CD8-positive, alpha-beta memory T cell (primary cell): ENCODE data around the gene FANCB. TPM values are rescaled to one million over a fixed set of nuclear protein-coding genes. Genes with fewer than 3 reads are reported as not detected.

ENCODE experiments used
- CTCF ChIA-PET: fragments of 350-600 bp; sonication (Branson Sonifier 250); formaldehyde crosslinking; loops from one replicate; lab custom pipeline; 2021; ENCODE audit warnings: antibody characterized with exemption; lab: Charles Lee
- POLR2A ChIA-PET: fragments of 350-600 bp; sonication (Branson Sonifier 250); formaldehyde crosslinking; loops from one replicate; lab custom pipeline; 2021; ENCODE audit warnings: antibody characterized with exemption; lab: Charles Lee
- DNase-seq, 5 donors: peaks; one replicate each; pipeline versions ENCODE4 v3.0.0 to v3.0.0-alpha.2; 2020 to 2022; ENCODE audit warnings: mixed read lengths in 1 of 5
- H3K27ac ChIP-seq: one replicate; pipeline ENCODE4 v1.7.0; 2013; ENCODE audit warnings: low read depth, mild to moderate bottlenecking, low read length, moderate library complexity
- H3K27me3 ChIP-seq: 2 replicates; pipeline ENCODE4 v1.7.0; 2013; ENCODE audit warnings: low read length, mild to moderate bottlenecking; ENCODE audit not compliant: insufficient read depth, poor library complexity, severe bottlenecking
- H3K36me3 ChIP-seq: 2 replicates; pipeline ENCODE4 v1.7.0; 2013; ENCODE audit warnings: mild to moderate bottlenecking, low read length, moderate library complexity; ENCODE audit not compliant: insufficient read depth
- H3K4me1 ChIP-seq: 2 replicates; pipeline ENCODE4 v1.7.0; 2013; ENCODE audit warnings: mild to moderate bottlenecking, low read length, moderate library complexity; ENCODE audit not compliant: insufficient read depth
- H3K4me3 ChIP-seq: 2 replicates; pipeline ENCODE4 v1.7.0; 2013; ENCODE audit warnings: mild to moderate bottlenecking, low read length
- H3K9me3 ChIP-seq: 2 replicates; pipeline ENCODE4 v1.7.0; 2013; ENCODE audit warnings: mild to moderate bottlenecking, low read length
- H3K27ac Mint-ChIP-seq, 8 donors: one replicate each; pipeline ENCODE4 v1.8.0; 2020 to 2021; ENCODE audit warnings: mixed read lengths in 8 of 8, mild to moderate bottlenecking in 6 of 8, inconsistent platforms in 3 of 8, moderate library complexity in 3 of 8
- H3K27me3 Mint-ChIP-seq, 2 donors: one replicate each; pipeline ENCODE4 v1.8.0; 2020 to 2021; ENCODE audit warnings: mixed read lengths in 2 of 2, mild to moderate bottlenecking in 1 of 2, moderate library complexity in 1 of 2
- H3K36me3 Mint-ChIP-seq, 3 donors: one replicate each; pipeline ENCODE4 v1.8.0; 2020 to 2021; ENCODE audit warnings: mixed read lengths in 3 of 3, inconsistent platforms in 1 of 3, mild to moderate bottlenecking in 1 of 3
- H3K4me1 Mint-ChIP-seq, 3 donors: one replicate each; pipeline ENCODE4 v1.8.0; 2020 to 2021; ENCODE audit warnings: mixed read lengths in 3 of 3, inconsistent platforms in 1 of 3, mild to moderate bottlenecking in 1 of 3
- H3K4me3 Mint-ChIP-seq, 7 donors: one replicate each; pipeline ENCODE4 v1.8.0; 2020 to 2021; ENCODE audit warnings: mixed read lengths in 7 of 7, mild to moderate bottlenecking in 6 of 7, moderate library complexity in 4 of 7, inconsistent platforms in 2 of 7
- H3K9me3 Mint-ChIP-seq, 5 donors: one replicate each; pipeline ENCODE4 v1.8.0; 2020 to 2022; ENCODE audit warnings: mixed read lengths in 5 of 5, mild to moderate bottlenecking in 3 of 5, moderate library complexity in 2 of 5, inconsistent platforms in 1 of 5
- polyA plus RNA-seq: library from polyadenylated mRNA; unstranded; fragments of 300-500 nt; fragmentation: Illumina TruSeq; gene quantifications from one replicate; pipeline ENCODE4 v1.2.3, GENCODE V29; 2021
- total RNA-seq, 2 experiments: library from RNA; stranded (reverse); gene quantifications; one replicate each; pipeline ENCODE4 v1.2.3, GENCODE V29; 2021

Gene FANCB
- total and polyA plus RNA-seq, 3 experiments from 2014 or later: 2.2 to 10.9 (median 10.2) TPM

DNA sequence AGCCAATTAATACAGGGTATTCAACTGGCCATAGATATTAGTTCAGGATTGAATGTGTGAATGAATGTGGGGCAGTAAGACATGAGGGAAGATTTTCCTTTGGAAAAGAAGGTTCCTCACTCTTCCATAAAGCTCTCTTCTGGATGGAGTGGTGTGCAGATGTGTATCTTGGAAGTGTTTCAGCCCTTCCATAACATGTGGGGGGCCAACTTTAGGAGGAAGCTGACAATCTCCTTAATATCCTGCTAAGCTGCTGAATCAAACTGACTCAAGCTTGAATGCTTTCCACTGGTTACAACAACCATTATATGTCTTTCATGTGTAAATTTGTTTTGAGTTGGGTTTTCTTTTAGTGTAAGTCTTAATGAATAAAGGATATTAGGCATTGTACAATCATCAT, 40.3 kb downstream of the FANCB start:
- DNase-seq: no peak
- Mint-ChIP-seq H3K36me3 (peaks cover 2 to 7% (median 2%) of the 10 kb centered on the region in 3 donors), H3K4me1 (no peaks in the 10 kb centered on the region), H3K4me3 (no peak overlapping the region), H3K9me3 (peaks cover 0 to 6% (median 3%) of the 10 kb centered on the region in 5 donors), H3K27ac (no peak overlapping the region), H3K27me3 (peaks cover 0 to 2% of the 10 kb centered on the region in 2 donors)
- ChIA-PET CTCF (no interaction called here), POLR2A (no interaction called here)
- Histone ChIP-seq H3K27me3 (no peaks in the 10 kb centered on the region), H3K4me3 (no peak overlapping the region), H3K9me3 (no peaks in the 10 kb centered on the region), H3K27ac (no peak overlapping the region), H3K36me3 (no peaks in the 10 kb centered on the region), H3K4me1 (no peaks in the 10 kb centered on the region)

DNA sequence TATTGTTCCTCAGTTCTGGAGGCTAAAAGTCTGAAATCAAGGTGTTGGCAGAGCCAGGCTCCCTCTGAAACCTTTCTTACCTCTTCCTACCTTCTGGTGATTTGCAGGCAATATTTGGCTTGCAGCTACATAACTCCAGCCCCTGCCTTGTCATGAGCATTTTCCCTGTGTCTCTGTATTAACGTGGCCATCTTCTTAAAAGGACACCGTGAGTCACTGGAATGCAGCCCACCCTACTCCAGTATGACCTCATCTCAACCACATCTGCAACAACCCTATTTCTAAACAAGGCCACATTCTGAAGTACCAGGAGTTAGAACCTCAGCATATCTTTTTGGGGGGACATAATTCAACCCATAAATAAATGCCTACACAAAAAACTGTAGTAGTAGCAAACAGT, 40.7 kb downstream of the FANCB start:
- H3K9me3 Mint-ChIP-seq: peaks cover 0 to 6% (median 3%) of the 10 kb centered on the region in 5 donors
- DNase-seq: no peak
- Histone ChIP-seq H3K4me1 (no peaks in the 10 kb centered on the region), H3K27me3 (no peaks in the 10 kb centered on the region), H3K4me3 (no peak overlapping the region), H3K27ac (no peak overlapping the region), H3K36me3 (no peaks in the 10 kb centered on the region), H3K9me3 (no peaks in the 10 kb centered on the region)
- ChIA-PET CTCF (no interaction called here), POLR2A (no interaction called here)
- no peak overlapping the region for H3K4me3 Mint-ChIP-seq
- no peaks in the 10 kb centered on the region for H3K4me1 Mint-ChIP-seq
- H3K27me3 Mint-ChIP-seq: peaks cover 0 to 2% of the 10 kb centered on the region in 2 donors
- H3K27ac Mint-ChIP-seq: no peak overlapping the region
- peaks cover 2 to 7% (median 2%) of the 10 kb centered on the region in 3 donors for H3K36me3 Mint-ChIP-seq

DNA sequence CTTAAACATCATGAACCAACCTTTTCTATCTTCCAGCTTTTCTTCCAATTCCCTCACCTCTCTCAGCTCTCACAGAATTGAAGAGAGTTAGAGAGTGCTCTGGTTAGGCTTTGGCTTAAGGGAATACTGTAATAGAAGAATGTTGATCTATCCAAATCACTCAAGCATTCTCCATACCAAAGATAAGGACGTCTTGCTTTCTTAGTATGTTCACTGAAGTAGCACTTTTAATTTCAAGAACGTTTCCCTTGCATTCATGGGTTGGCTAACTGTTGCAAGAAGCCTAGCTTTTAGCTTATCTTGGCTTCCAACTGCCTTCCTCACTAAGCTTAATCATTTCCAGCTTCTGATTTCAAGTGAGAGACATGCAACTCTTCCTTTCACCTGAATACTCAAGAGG, 43.2 kb downstream of the FANCB start:
- DNase-seq: no peak
- no peaks in the 10 kb centered on the region for H3K27me3 ChIP-seq
- H3K9me3 ChIP-seq: no peaks in the 10 kb centered on the region
- H3K36me3 ChIP-seq: no peaks in the 10 kb centered on the region
- ChIA-PET CTCF (no interaction called here), POLR2A (no interaction called here)
- no peak overlapping the region for H3K27ac ChIP-seq
- Mint-ChIP-seq H3K36me3 (peaks cover 0 to 4% (median 0%) of the 10 kb centered on the region in 3 donors), H3K4me3 (no peak overlapping the region), H3K27me3 (peaks cover 0 to 2% of the 10 kb centered on the region in 2 donors), H3K9me3 (peaks cover 0 to 6% (median 3%) of the 10 kb centered on the region in 5 donors), H3K4me1 (no peaks in the 10 kb centered on the region), H3K27ac (no peak overlapping the region)
- H3K4me1 ChIP-seq: no peaks in the 10 kb centered on the region
- no peak overlapping the region for H3K4me3 ChIP-seq

DNA sequence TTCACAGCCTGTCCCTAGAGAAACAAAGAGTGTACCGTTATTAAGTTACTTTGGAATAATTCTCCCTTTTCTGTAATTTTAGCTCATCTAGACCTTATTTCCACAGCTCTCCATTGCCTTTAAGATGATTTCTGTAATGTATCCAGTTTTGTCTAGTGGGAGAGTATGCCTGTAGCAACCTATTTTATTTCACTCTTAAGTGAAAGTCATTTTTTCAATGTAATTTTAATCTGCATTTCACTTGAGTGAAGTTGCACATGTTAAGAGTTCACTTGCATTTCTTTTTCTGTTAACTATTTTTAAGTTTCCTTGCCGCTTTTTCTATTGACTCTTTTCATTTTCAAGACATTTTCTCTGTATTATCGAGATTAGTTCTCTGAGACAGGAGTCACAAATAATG, 46.5 kb downstream of the FANCB start:
- Mint-ChIP-seq H3K9me3 (peaks cover 0 to 6% (median 3%) of the 10 kb centered on the region in 5 donors), H3K4me1 (no peaks in the 10 kb centered on the region), H3K27me3 (peaks cover 0 to 4% of the 10 kb centered on the region in 2 donors), H3K27ac (no peak overlapping the region), H3K36me3 (no peaks in the 10 kb centered on the region), H3K4me3 (no peak overlapping the region)
- Histone ChIP-seq H3K9me3 (no peaks in the 10 kb centered on the region), H3K4me1 (no peaks in the 10 kb centered on the region), H3K27me3 (no peaks in the 10 kb centered on the region), H3K27ac (no peak overlapping the region), H3K36me3 (no peaks in the 10 kb centered on the region), H3K4me3 (no peak overlapping the region)
- POLR2A ChIA-PET: no interaction called here
- DNase-seq: no peak
- CTCF ChIA-PET: no interaction called here

DNA sequence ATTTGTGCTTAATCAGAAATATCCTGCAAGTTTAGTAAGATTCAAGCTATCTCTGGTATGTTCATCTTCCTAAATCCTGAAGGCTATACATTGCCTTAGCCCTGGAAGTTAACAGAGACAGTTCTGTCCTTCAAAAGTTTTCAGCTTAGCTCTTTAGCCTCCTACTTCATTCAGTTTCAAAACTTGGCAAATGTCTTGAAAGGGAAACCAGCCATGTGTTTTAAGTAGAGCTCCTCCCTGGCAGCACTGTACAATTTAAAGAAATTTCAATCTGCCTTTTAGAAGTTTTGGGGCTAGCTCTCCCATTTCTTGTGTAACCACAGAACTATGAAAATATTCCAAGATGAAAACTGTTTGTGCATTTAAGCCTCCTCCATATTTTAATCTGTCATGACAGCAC, 47.0 kb downstream of the FANCB start:
- no peak for DNase-seq
- POLR2A ChIA-PET: no interaction called here
- Histone ChIP-seq H3K27me3 (no peaks in the 10 kb centered on the region), H3K9me3 (no peaks in the 10 kb centered on the region), H3K36me3 (no peaks in the 10 kb centered on the region), H3K4me1 (no peaks in the 10 kb centered on the region), H3K4me3 (no peak overlapping the region), H3K27ac (no peak overlapping the region)
- Mint-ChIP-seq H3K4me3 (no peak overlapping the region), H3K27me3 (peaks cover 0 to 4% of the 10 kb centered on the region in 2 donors), H3K4me1 (no peaks in the 10 kb centered on the region), H3K36me3 (no peaks in the 10 kb centered on the region), H3K27ac (no peak overlapping the region), H3K9me3 (peaks cover 0 to 6% (median 3%) of the 10 kb centered on the region in 5 donors)
- CTCF ChIA-PET: no interaction called here

DNA sequence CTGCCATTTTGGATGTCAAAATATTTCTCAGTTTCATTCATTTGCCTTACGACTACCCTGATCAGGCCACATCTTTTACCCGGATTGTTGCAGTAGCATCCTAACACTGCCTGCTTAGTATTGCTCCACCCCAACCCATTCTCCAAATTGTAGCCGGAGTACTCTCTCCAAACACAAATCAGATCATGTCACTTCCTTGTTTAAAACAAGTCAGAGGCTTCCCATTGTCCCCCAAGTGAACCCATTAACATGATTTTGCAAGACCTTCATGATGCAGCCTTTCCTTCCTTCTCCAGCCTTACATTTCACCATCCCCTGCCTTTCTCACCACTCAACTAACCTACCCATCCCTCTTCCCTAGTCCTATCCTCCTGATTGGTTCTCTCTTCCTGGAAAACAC, 53.1 kb downstream of the FANCB start:
- Histone ChIP-seq H3K36me3 (no peaks in the 10 kb centered on the region), H3K27ac (no peak overlapping the region), H3K4me1 (no peaks in the 10 kb centered on the region), H3K4me3 (no peak overlapping the region), H3K27me3 (no peaks in the 10 kb centered on the region), H3K9me3 (no peaks in the 10 kb centered on the region)
- H3K27ac Mint-ChIP-seq: no peak overlapping the region
- no peak for DNase-seq
- H3K27me3 Mint-ChIP-seq: peaks cover 0 to 6% of the 10 kb centered on the region in 2 donors
- peaks cover 0 to 2% (median 0%) of the 10 kb centered on the region in 3 donors for H3K36me3 Mint-ChIP-seq
- peaks cover 2 to 8% (median 5%) of the 10 kb centered on the region in 5 donors for H3K9me3 Mint-ChIP-seq
- POLR2A ChIA-PET: no interaction called here
- CTCF ChIA-PET: no interaction called here
- H3K4me3 Mint-ChIP-seq: no peak overlapping the region
- H3K4me1 Mint-ChIP-seq: no peaks in the 10 kb centered on the region

DNA sequence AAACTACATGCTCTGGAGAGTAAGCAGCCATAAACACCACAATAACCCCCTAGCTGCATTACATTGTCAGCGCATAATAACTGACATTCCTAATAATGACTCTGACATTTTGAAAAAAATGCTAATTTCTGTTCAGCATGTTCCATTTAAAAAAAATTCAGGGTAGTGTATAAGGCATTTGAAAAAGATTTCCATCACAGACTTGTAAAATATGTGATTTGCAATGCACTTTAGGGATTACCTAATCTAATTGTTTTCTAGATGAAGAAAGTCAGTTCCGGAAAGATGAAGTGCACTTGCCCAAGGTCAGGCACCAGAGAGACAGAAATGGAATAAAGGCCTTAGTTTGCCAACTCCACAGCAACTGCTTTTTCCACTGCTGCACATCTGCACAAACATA, 55.3 kb downstream of the FANCB start:
- H3K27ac ChIP-seq: no peak overlapping the region
- POLR2A ChIA-PET: no interaction called here
- H3K4me1 ChIP-seq: no peaks in the 10 kb centered on the region
- Mint-ChIP-seq H3K36me3 (peaks cover 0 to 2% (median 0%) of the 10 kb centered on the region in 3 donors), H3K4me1 (no peaks in the 10 kb centered on the region), H3K27me3 (peaks cover 0 to 8% of the 10 kb centered on the region in 2 donors), H3K27ac (no peak overlapping the region), H3K9me3 (peaks cover 5 to 8% (median 7%) of the 10 kb centered on the region in 5 donors), H3K4me3 (no peak overlapping the region)
- no peak overlapping the region for H3K4me3 ChIP-seq
- CTCF ChIA-PET: no interaction called here
- no peaks in the 10 kb centered on the region for H3K36me3 ChIP-seq
- no peak for DNase-seq
- no peaks in the 10 kb centered on the region for H3K27me3 ChIP-seq
- no peaks in the 10 kb centered on the region for H3K9me3 ChIP-seq

DNA sequence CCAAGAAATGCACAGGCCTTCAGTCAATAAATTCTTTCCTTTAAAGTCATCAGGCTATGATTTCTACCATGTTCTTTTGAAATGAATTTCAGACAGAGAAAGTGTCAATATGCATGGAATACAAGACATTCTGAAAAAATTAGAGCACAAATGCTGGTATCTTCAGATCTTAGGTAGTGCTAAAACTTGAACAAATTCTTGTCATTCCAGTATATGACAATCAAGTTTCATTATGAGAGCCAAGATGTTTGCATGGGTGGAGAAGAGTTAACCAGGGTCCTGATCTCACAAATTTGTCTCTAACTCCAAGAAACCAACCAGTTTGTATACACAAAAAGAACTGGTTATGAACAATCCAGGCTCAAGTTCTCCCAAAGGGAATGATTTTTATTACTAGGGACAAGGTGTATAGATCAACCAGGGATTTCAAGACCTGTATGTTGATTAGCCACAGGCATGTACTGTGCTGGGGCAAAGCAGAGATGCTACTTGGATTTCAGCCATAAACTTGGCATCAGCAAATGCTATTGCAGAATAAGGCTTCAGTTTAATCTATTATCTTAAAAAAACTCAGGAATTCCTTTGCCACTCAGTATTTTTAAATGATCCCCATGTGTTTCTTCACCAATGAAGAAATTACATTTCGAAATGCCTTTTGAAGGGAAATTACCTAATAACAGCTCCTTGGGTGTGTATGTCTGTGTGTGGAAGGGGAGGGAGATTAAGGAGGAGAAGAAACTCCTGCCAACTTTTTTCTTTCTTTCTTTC, 69.7 kb downstream of the FANCB start:
- Mint-ChIP-seq H3K4me1 (no peaks in the 10 kb centered on the region), H3K4me3 (no peak overlapping the region), H3K27ac (no peak overlapping the region), H3K27me3 (peaks cover 5 to 7% of the 10 kb centered on the region in 2 donors), H3K36me3 (peaks cover 0 to 8% (median 0%) of the 10 kb centered on the region in 3 donors), H3K9me3 (peaks cover 0 to 12% (median 8%) of the 10 kb centered on the region in 5 donors)
- Histone ChIP-seq H3K27ac (no peak overlapping the region), H3K36me3 (no peaks in the 10 kb centered on the region), H3K27me3 (no peaks in the 10 kb centered on the region), H3K9me3 (no peaks in the 10 kb centered on the region), H3K4me3 (no peak overlapping the region), H3K4me1 (no peaks in the 10 kb centered on the region)
- no peak for DNase-seq
- ChIA-PET CTCF (no interaction called here), POLR2A (no interaction called here)
